Vagina (tissue), 2 donors: ENCODE results near the gene MYOD1. TPM values are rescaled to one million over a fixed set of nuclear protein-coding genes. Genes with fewer than 3 reads are reported as not detected.

ENCODE experiments used
- DNase-seq, 2 donors: peaks; one replicate each; pipeline ENCODE4 v3.0.0-alpha.2; 2017; ENCODE audit errors: extremely low spot score in 2 of 2
- H3K27ac ChIP-seq: fragments of 200-600 bp; sonication (generic); one replicate; pipeline ENCODE4 v1.5.1; 2019
- H3K27me3 ChIP-seq: fragments of 200-600 bp; sonication (generic); one replicate; pipeline ENCODE4 v1.5.1; 2019
- H3K36me3 ChIP-seq, 2 donors: fragments of 200-600 bp; sonication (generic); one replicate each; pipeline ENCODE4 v1.5.1; 2017 to 2019
- H3K4me1 ChIP-seq: fragments of 200-600 bp; sonication (generic); one replicate; pipeline ENCODE4 v1.5.1; 2019
- H3K4me3 ChIP-seq, 2 donors: fragments of 200-600 bp; sonication (generic); 1 replicate in 1 of 2; 2 replicates in 1 of 2; pipeline ENCODE4 v1.5.1; 2016 to 2019
- H3K9me3 ChIP-seq: fragments of 200-600 bp; sonication (generic); one replicate; pipeline ENCODE4 v1.5.1; 2019
- CTCF ChIP-seq, 3 experiments: fragments of 450-650 bp in 2 of 3; fragments of 200-600 bp in 1 of 3; sonication (generic) in 1 of 3; IDR thresholded peaks; one replicate each; pipeline ENCODE4 v1.5.1; 2017 to 2019; ENCODE audit warnings: antibody characterized with exemption in 3 of 3, mild to moderate bottlenecking in 2 of 3, moderate library complexity in 2 of 3
- POLR2A ChIP-seq, 2 donors: fragments of 450-650 bp; IDR thresholded peaks; one replicate each; pipeline ENCODE4 v1.6.1; 2017; ENCODE audit warnings: antibody characterized with exemption in 2 of 2, mild to moderate bottlenecking in 2 of 2, moderate library complexity in 2 of 2
- POLR2AphosphoS5 ChIP-seq, 2 donors: sonication (generic); formaldehyde crosslinking; IDR thresholded peaks; one replicate each; pipeline ENCODE4 v1.9.0; 2017; ENCODE audit warnings: antibody characterized with exemption in 2 of 2, mild to moderate bottlenecking in 2 of 2, low read depth in 1 of 2; ENCODE audit not compliant: insufficient read depth in 1 of 2
- intact Hi-C: fragments of 100-400 bp; cut with DNase I; formaldehyde crosslinking; loops from one replicate; pipeline ENCODE4 v1.15.1; 2023
- total RNA-seq: library from RNA; depleted of rRNA; stranded (reverse); fragments of >200 nt; gene quantifications from one replicate; pipeline ENCODE4 v1.2.3, GENCODE V29; 2016

MYOD1 gene
- total RNA-seq, 1 donor from 2014 or later, result not detected

- no peaks in the 10 kb centered on the region for H3K36me3 ChIP-seq
- intact Hi-C loops, result no loop called here
- H3K9me3 ChIP-seq, result no peaks in the 10 kb centered on the region
- H3K4me1 ChIP-seq, result peaks cover 24% of the 10 kb centered on the region
- DNase-seq, result no peak
- TF ChIP-seq POLR2AphosphoS5 (IDR thresholded peaks at IDR 0.05; ENCODE audit: insufficient read depth in 1 of 2, low read depth in 1 of 2), result no peak
- no peak for TF ChIP-seq POLR2A (IDR thresholded peaks at IDR 0.05)
- no peak for TF ChIP-seq CTCF (IDR thresholded peaks at IDR 0.05)
- H3K27me3 ChIP-seq, result no peaks in the 10 kb centered on the region
- no peak overlapping the region for H3K4me3 ChIP-seq
- no peak overlapping the region for H3K27ac ChIP-seq
Measured at GRCh38 chr11:17722000-17722643, 2.8 kb downstream of the MYOD1 start.

- no peak overlapping the region for H3K27ac ChIP-seq
- no peaks in the 10 kb centered on the region for H3K27me3 ChIP-seq
- H3K4me3 ChIP-seq, result no peak overlapping the region
- H3K9me3 ChIP-seq, result no peaks in the 10 kb centered on the region
- no peaks in the 10 kb centered on the region for H3K36me3 ChIP-seq
- intact Hi-C loops, result no loop called here
- H3K4me1 ChIP-seq, result peaks cover 24% of the 10 kb centered on the region
- DNase-seq, result no peak
- TF ChIP-seq POLR2A (IDR thresholded peaks at IDR 0.05), result no peak
- no peak for TF ChIP-seq POLR2AphosphoS5 (IDR thresholded peaks at IDR 0.05; ENCODE audit: insufficient read depth in 1 of 2, low read depth in 1 of 2)
- no peak for TF ChIP-seq CTCF (IDR thresholded peaks at IDR 0.05)
Measured at GRCh38 chr11:17724020-17724908, 4.9 kb downstream of the MYOD1 start.

GRCh38 chr11:17725174-17725573, 5.8 kb downstream of the MYOD1 start:
- intact Hi-C loops, result no loop called here
- no peak for TF ChIP-seq CTCF (IDR thresholded peaks at IDR 0.05)
- no peak for TF ChIP-seq POLR2AphosphoS5 (IDR thresholded peaks at IDR 0.05; ENCODE audit: insufficient read depth in 1 of 2, low read depth in 1 of 2)
- TF ChIP-seq POLR2A (IDR thresholded peaks at IDR 0.05), result no peak
- no peak overlapping the region for H3K4me3 ChIP-seq
- no peaks in the 10 kb centered on the region for H3K36me3 ChIP-seq
- no peaks in the 10 kb centered on the region for H3K27me3 ChIP-seq
- DNase-seq, result no peak
- H3K4me1 ChIP-seq, result peaks cover 18% of the 10 kb centered on the region
- no peaks in the 10 kb centered on the region for H3K9me3 ChIP-seq
- H3K27ac ChIP-seq, result no peak overlapping the region

- H3K27me3 ChIP-seq, result no peaks in the 10 kb centered on the region
- H3K4me1 ChIP-seq, result peaks cover 8% of the 10 kb centered on the region
- H3K27ac ChIP-seq, result no peak overlapping the region
- H3K36me3 ChIP-seq, result no peaks in the 10 kb centered on the region
- DNase-seq, result no peak
- no peak for TF ChIP-seq POLR2A (IDR thresholded peaks at IDR 0.05)
- TF ChIP-seq POLR2AphosphoS5 (IDR thresholded peaks at IDR 0.05; ENCODE audit: insufficient read depth in 1 of 2, low read depth in 1 of 2), result no peak
- TF ChIP-seq CTCF (IDR thresholded peaks at IDR 0.05), result no peak
- intact Hi-C loops, result no loop called here
- no peak overlapping the region for H3K4me3 ChIP-seq
- no peaks in the 10 kb centered on the region for H3K9me3 ChIP-seq
Measured at GRCh38 chr11:17730137-17730536, 10.8 kb downstream of the MYOD1 start.
